ENCODE measurements around the gene PPIP5K1. TPM values are rescaled to one million over a fixed set of nuclear protein-coding genes. Genes with fewer than 3 reads are reported as not detected.
A peak's percentile ranks its signal among the peaks of the same experiment; 100 is the strongest.

The PPIP5K1 gene
- total RNA-seq, 1 donor from 2014 or later, result 13.8 TPM

- DNase-seq (ENCODE audit: low read depth, low spot score), result no peak
Measured at GRCh38 chr15:43518197-43518761, 71.7 kb downstream of the PPIP5K1 start.

- DNase-seq (ENCODE audit: low read depth, low spot score), result no peak
Measured at GRCh38 chr15:43517354-43518196, 72.4 kb downstream of the PPIP5K1 start, which contains the start of gene MAP1A. TSS of gene MAP1A (plus strand) at chr15:43517608. CDS start at chr15:43521474, 3,866 bp downstream.

- no peak for DNase-seq (ENCODE audit: low read depth, low spot score)
Measured at GRCh38 chr15:43516801-43517353, 73.1 kb downstream of the PPIP5K1 start.

- no peak for DNase-seq (ENCODE audit: low read depth, low spot score)
Measured at GRCh38 chr15:43516185-43516584, 73.8 kb downstream of the PPIP5K1 start.

- no peak for DNase-seq (ENCODE audit: low read depth, low spot score)
Measured at GRCh38 chr15:43515741-43516140, 74.3 kb downstream of the PPIP5K1 start.

GRCh38 chr15:43514241-43515057 lies 75.6 kb downstream of the PPIP5K1 start:
- DNase-seq (ENCODE audit: low read depth, low spot score), result no peak

- DNase-seq (ENCODE audit: low read depth, low spot score), result no peak
Measured at GRCh38 chr15:43513550-43513949, 76.5 kb downstream of the PPIP5K1 start.

GRCh38 chr15:43511012-43511885 lies 78.8 kb downstream of the PPIP5K1 start:
- no peak for DNase-seq (ENCODE audit: low read depth, low spot score)

GRCh38 chr15:43510200-43511011 lies 79.6 kb downstream of the PPIP5K1 start:
- DNase-seq (ENCODE audit: low read depth, low spot score), result peak; percentile 96

GRCh38 chr15:43509660-43510199 lies 80.3 kb downstream of the PPIP5K1 start:
- DNase-seq (ENCODE audit: low read depth, low spot score), result no peak

GRCh38 chr15:43508991-43509659 lies 80.9 kb downstream of the PPIP5K1 start:
- DNase-seq (ENCODE audit: low read depth, low spot score), result no peak

GRCh38 chr15:43508421-43508820 lies 81.6 kb downstream of the PPIP5K1 start:
- no peak for DNase-seq (ENCODE audit: low read depth, low spot score)

GRCh38 chr15:43505738-43506137 lies 84.3 kb downstream of the PPIP5K1 start:
- DNase-seq (ENCODE audit: low read depth, low spot score), result no peak

- no peak for DNase-seq (ENCODE audit: low read depth, low spot score)
Measured at GRCh38 chr15:43499635-43500034, 90.4 kb downstream of the PPIP5K1 start.

GRCh38 chr15:43498990-43499389 lies 91.0 kb downstream of the PPIP5K1 start:
- DNase-seq (ENCODE audit: low read depth, low spot score), result no peak

- no peak for DNase-seq (ENCODE audit: low read depth, low spot score)
Measured at GRCh38 chr15:43493703-43494472, 96.1 kb downstream of the PPIP5K1 start.

- DNase-seq (ENCODE audit: low read depth, low spot score), result peak; percentile 84
Measured at GRCh38 chr15:43492673-43493601, 97.1 kb downstream of the PPIP5K1 start, which contains the start of gene TP53BP1. TSS of gene TP53BP1 (minus strand) at chr15:43493156. CDS start at chr15:43493043, 113 bp downstream.
